Neural progenitor cell (in vitro differentiated cells): Measurements from ENCODE around the gene IGFALS. TPM values are rescaled to one million over a fixed set of nuclear protein-coding genes. Genes with fewer than 3 reads are reported as not detected.

ENCODE experiments used
- DNase-seq: peaks from one replicate; pipeline ENCODE4 v3.0.0-alpha.2; 2016; ENCODE audit warnings: low spot score
- H2AFZ ChIP-seq: fragments of 200-600 bp; sonication (generic); replicated peaks from 2 replicates; pipeline ENCODE4 v1.6.1; 2016; ENCODE audit warnings: antibody characterized with exemption
- H3F3A ChIP-seq: fragments of 200-600 bp; sonication (generic); 2 replicates; pipeline ENCODE4 v1.6.1; 2016; ENCODE audit warnings: antibody characterized with exemption, low read depth
- H3K27ac ChIP-seq: fragments of 200-600 bp; sonication (generic); 2 replicates; pipeline ENCODE4 v1.5.1; 2016; ENCODE audit warnings: mild to moderate bottlenecking
- H3K27me3 ChIP-seq: fragments of 200-600 bp; sonication (generic); 2 replicates; pipeline ENCODE4 v1.6.1; 2016; ENCODE audit warnings: mild to moderate bottlenecking, moderate library complexity
- H3K36me3 ChIP-seq: fragments of 200-600 bp; sonication (generic); 2 replicates; pipeline ENCODE4 v1.5.1; 2016
- H3K4me1 ChIP-seq: fragments of 200-600 bp; sonication (generic); 2 replicates; pipeline ENCODE4 v1.6.1; 2016; ENCODE audit warnings: mixed run types
- H3K4me2 ChIP-seq: fragments of 200-600 bp; sonication (generic); 2 replicates; pipeline ENCODE4 v1.6.1; 2016
- H3K4me3 ChIP-seq: fragments of 200-600 bp; sonication (generic); 2 replicates; pipeline ENCODE4 v1.5.1; 2016
- H3K79me2 ChIP-seq: fragments of 200-600 bp; sonication (generic); 2 replicates; pipeline ENCODE4 v1.6.1; 2016; ENCODE audit warnings: low read depth
- H3K9ac ChIP-seq: fragments of 200-600 bp; sonication (generic); 2 replicates; pipeline ENCODE4 v1.6.1; 2016
- H3K9me3 ChIP-seq: fragments of 200-600 bp; sonication (generic); 2 replicates; pipeline ENCODE4 v1.5.1; 2016; ENCODE audit warnings: low read depth
- H4K20me1 ChIP-seq: fragments of 200-600 bp; sonication (generic); 2 replicates; pipeline ENCODE4 v1.6.1; 2016; ENCODE audit warnings: low read depth
- H3K27ac Mint-ChIP-seq: 3 replicates; pipeline ENCODE4 v1.8.0; 2021; ENCODE audit warnings: mixed read lengths
- H3K27me3 Mint-ChIP-seq: 2 replicates; pipeline ENCODE4 v1.8.0; 2022; ENCODE audit warnings: low read depth, mild to moderate bottlenecking, inconsistent platforms, moderate library complexity, mixed read lengths; ENCODE audit not compliant: insufficient read depth
- H3K36me3 Mint-ChIP-seq: 3 replicates; pipeline ENCODE4 v1.8.0; 2021; ENCODE audit warnings: mixed read lengths
- H3K4me1 Mint-ChIP-seq: 3 replicates; pipeline ENCODE4 v1.8.0; 2021; ENCODE audit warnings: mixed read lengths
- H3K4me3 Mint-ChIP-seq: 3 replicates; pipeline ENCODE4 v1.8.0; 2021; ENCODE audit warnings: mild to moderate bottlenecking, moderate library complexity, mixed read lengths
- H3K9me3 Mint-ChIP-seq: 3 replicates; pipeline ENCODE4 v1.8.0; 2020; ENCODE audit warnings: mixed read lengths
- CTCF ChIP-seq: fragments of 200-600 bp; sonication (generic); IDR thresholded peaks from 2 replicates; pipeline ENCODE4 v1.5.1; 2017; ENCODE audit warnings: antibody characterized with exemption, mild to moderate bottlenecking
- EZH2 ChIP-seq: fragments of 200-600 bp; sonication (generic); IDR thresholded peaks from 2 replicates; pipeline ENCODE4 v1.6.1; 2017; ENCODE audit warnings: antibody characterized with exemption, mild to moderate bottlenecking, moderate library complexity
- EZH2phosphoT487 ChIP-seq: fragments of 200-600 bp; sonication (generic); IDR thresholded peaks from 2 replicates; pipeline ENCODE4 v1.6.1; 2017; ENCODE audit warnings: antibody characterized with exemption
- total RNA-seq: library from RNA; depleted of rRNA; stranded (reverse); fragments of >200 nt; gene quantifications from 2 replicates; pipeline ENCODE4 v1.2.3, GENCODE V29; 2015; ENCODE audit warnings: low replicate concordance

The IGFALS gene
- total RNA-seq, 1 donor from 2014 or later, result not detected

GRCh38 chr16:1766231-1766630, 27.3 kb downstream of the IGFALS start:
- Histone ChIP-seq H3K4me2 (no peak overlapping the region), H3K4me1 (no peaks in the 10 kb centered on the region), H3K36me3 (no peaks in the 10 kb centered on the region), H3K9me3 (no peaks in the 10 kb centered on the region), H3K27me3 (no peaks in the 10 kb centered on the region), H3K4me3 (no peak overlapping the region), H2AFZ (no peak overlapping the region), H3K79me2 (no peaks in the 10 kb centered on the region), H3K27ac (no peak overlapping the region), H4K20me1 (peaks cover 37% of the 10 kb centered on the region), H3K9ac (no peak overlapping the region), H3F3A (peaks cover 15% of the 10 kb centered on the region)
- Mint-ChIP-seq H3K27me3 (peaks cover 4% of the 10 kb centered on the region), H3K4me1 (no peaks in the 10 kb centered on the region), H3K4me3 (no peak overlapping the region), H3K27ac (no peak overlapping the region), H3K36me3 (peaks cover 2% of the 10 kb centered on the region), H3K9me3 (no peaks in the 10 kb centered on the region)
- DNase-seq, result no peak
- TF ChIP-seq CTCF, result no peak
- TF ChIP-seq EZH2phosphoT487, result no peak
- no peak for TF ChIP-seq EZH2

- no peaks in the 10 kb centered on the region for H3K4me1 ChIP-seq
- no peaks in the 10 kb centered on the region for H3K79me2 ChIP-seq
- peaks cover 37% of the 10 kb centered on the region for H4K20me1 ChIP-seq
- no peak overlapping the region for H3K4me3 ChIP-seq
- DNase-seq, result no peak
- Mint-ChIP-seq H3K4me3 (no peak overlapping the region), H3K27ac (no peak overlapping the region), H3K27me3 (peaks cover 4% of the 10 kb centered on the region), H3K9me3 (no peaks in the 10 kb centered on the region), H3K36me3 (peaks cover 3% of the 10 kb centered on the region), H3K4me1 (no peaks in the 10 kb centered on the region)
- TF ChIP-seq EZH2phosphoT487 (no peak), CTCF (no peak), EZH2 (no peak)
- no peak overlapping the region for H3K27ac ChIP-seq
- no peak overlapping the region for H2AFZ ChIP-seq
- no peaks in the 10 kb centered on the region for H3K9me3 ChIP-seq
- no peak overlapping the region for H3K9ac ChIP-seq
- H3F3A ChIP-seq, result peaks cover 15% of the 10 kb centered on the region
- H3K4me2 ChIP-seq, result no peak overlapping the region
- no peaks in the 10 kb centered on the region for H3K27me3 ChIP-seq
- no peaks in the 10 kb centered on the region for H3K36me3 ChIP-seq
Measured at GRCh38 chr16:1765826-1766225, 27.7 kb downstream of the IGFALS start.

- Histone ChIP-seq H2AFZ (no peak overlapping the region), H3F3A (peaks cover 9% of the 10 kb centered on the region), H3K9ac (no peak overlapping the region), H4K20me1 (peaks cover 29% of the 10 kb centered on the region), H3K4me1 (no peaks in the 10 kb centered on the region), H3K27ac (no peak overlapping the region), H3K79me2 (no peaks in the 10 kb centered on the region), H3K27me3 (no peaks in the 10 kb centered on the region), H3K4me2 (no peak overlapping the region), H3K4me3 (no peak overlapping the region), H3K9me3 (no peaks in the 10 kb centered on the region), H3K36me3 (no peaks in the 10 kb centered on the region)
- peaks cover 4% of the 10 kb centered on the region for H3K27me3 Mint-ChIP-seq
- no peaks in the 10 kb centered on the region for H3K4me1 Mint-ChIP-seq
- peaks cover 3% of the 10 kb centered on the region for H3K36me3 Mint-ChIP-seq
- H3K9me3 Mint-ChIP-seq, result no peaks in the 10 kb centered on the region
- no peak overlapping the region for H3K4me3 Mint-ChIP-seq
- DNase-seq, result no peak
- no peak for TF ChIP-seq EZH2phosphoT487
- no peak for TF ChIP-seq EZH2
- TF ChIP-seq CTCF, result no peak
- no peak overlapping the region for H3K27ac Mint-ChIP-seq
Measured at GRCh38 chr16:1764971-1765370, 28.5 kb downstream of the IGFALS start.
